CD4-positive, alpha-beta memory T cell (primary cell): ENCODE data around the gene MAPK7. TPM values are rescaled to one million over a fixed set of nuclear protein-coding genes. Genes with fewer than 3 reads are reported as not detected.

Source experiments
- microRNA-seq: library from miRNA; unstranded; fragments of <30 nt; microRNA quantifications from one replicate; pipeline ENCODE4 v1.2.0, GENCODE V29; 2021; ENCODE audit warnings: borderline replicate concordance, borderline number of aligned reads, borderline microRNAs expressed, mixed read lengths
- polyA plus RNA-seq, 2 donors: library from polyadenylated mRNA; unstranded; fragments of 300-500 nt; fragmentation: Illumina TruSeq; gene quantifications; one replicate each; pipeline ENCODE4 v1.2.3, GENCODE V29; 2021
- total RNA-seq, 2 experiments: library from RNA; stranded (reverse); gene quantifications; one replicate each; pipeline ENCODE4 v1.2.3, GENCODE V29; 2021

Gene MAPK7
- total and polyA plus RNA-seq, 4 experiments from 2014 or later: 2.1 to 26.2 (median 15.9) TPM

Small RNA genes lying within 50 kb of the gene (microRNA-seq; reads per million reads assigned to microRNA genes)
- gene MIR1180: 3.6 reads per million, percentile 17 among the genes with 10 or more reads in this experiment

Other genes with a start within 250 kb of the MAPK7 start
- 10 to 100 TPM in 1 of 2 experiments, 1 to 10 TPM in 1; 9.7 to 10.4 TPM for gene EPN2, start 141.1 kb upstream of the MAPK7 start, total RNA-seq
- 10 to 100 TPM in 1 of 2 donors, 1 to 10 TPM in 1; 4.2 to 10.0 TPM for gene EPN2, start 141.1 kb upstream of the MAPK7 start, polyA plus RNA-seq
- gene B9D1, start 15.8 kb upstream of the MAPK7 start, total RNA-seq: 1 to 10 TPM; 2.5 to 2.8 TPM
- under 1 TPM in 1 of 2 donors, not detected in 1; 0.29 TPM for gene B9D1, start 15.8 kb upstream of the MAPK7 start, polyA plus RNA-seq
- not detected for gene MFAP4, start 8.7 kb downstream of the MAPK7 start, total RNA-seq
- not detected for gene MFAP4, start 8.7 kb downstream of the MAPK7 start, polyA plus RNA-seq
- 1 to 10 TPM in 1 of 2 experiments, under 1 TPM in 1; 0.87 to 1.6 TPM for gene RNF112, start 32.7 kb downstream of the MAPK7 start, total RNA-seq
- gene RNF112, start 32.7 kb downstream of the MAPK7 start, polyA plus RNA-seq: under 1 TPM in 1 of 2 donors, not detected in 1; 0.06 TPM
- gene SLC47A1, start 155.4 kb downstream of the MAPK7 start, total RNA-seq: under 1 TPM in 1 of 2 experiments, not detected in 1; 0.25 TPM
- not detected for gene SLC47A1, start 155.4 kb downstream of the MAPK7 start, polyA plus RNA-seq